Measurements from ENCODE around the gene ZBTB7C.

ZBTB7C gene

GRCh38 chr18:48119204-48119603 is 290.0 kb downstream of the ZBTB7C start:
- H3K36me3 ChIP-seq (ENCODE audit: control insufficient read depth in 1 of 2, insufficient read depth in 2 of 2, low read length in 2 of 2), result no peaks in the 10 kb centered on the region
- no peak overlapping the region for H3K27ac ChIP-seq (ENCODE audit: low read depth, low read length)
- H3K4me1 ChIP-seq (ENCODE audit: control insufficient read depth in 1 of 2, insufficient read depth in 2 of 2, low read length in 2 of 2), result peaks cover 0 to 10% of the 10 kb centered on the region in 2 donors
- no peak overlapping the region for H3K9ac ChIP-seq (ENCODE audit: low read depth in 1 of 2, low read length in 2 of 2)
- no peaks in the 10 kb centered on the region for H3K27me3 ChIP-seq (ENCODE audit: control insufficient read depth in 1 of 2, insufficient read depth in 2 of 2, low read length in 2 of 2)
- no peak overlapping the region for H3K4me3 ChIP-seq (ENCODE audit: low read depth in 1 of 2, low read length in 2 of 2)
- no peaks in the 10 kb centered on the region for H3K9me3 ChIP-seq (ENCODE audit: control insufficient read depth in 1 of 2, low read length in 2 of 2)

- no peak overlapping the region for H3K9ac ChIP-seq (ENCODE audit: low read depth in 1 of 2, low read length in 2 of 2)
- H3K27ac ChIP-seq (ENCODE audit: low read depth, low read length), result no peak overlapping the region
- H3K27me3 ChIP-seq (ENCODE audit: control insufficient read depth in 1 of 2, insufficient read depth in 2 of 2, low read length in 2 of 2), result no peaks in the 10 kb centered on the region
- H3K4me1 ChIP-seq (ENCODE audit: control insufficient read depth in 1 of 2, insufficient read depth in 2 of 2, low read length in 2 of 2), result no peaks in the 10 kb centered on the region
- no peak overlapping the region for H3K4me3 ChIP-seq (ENCODE audit: low read depth in 1 of 2, low read length in 2 of 2)
- no peaks in the 10 kb centered on the region for H3K36me3 ChIP-seq (ENCODE audit: control insufficient read depth in 1 of 2, insufficient read depth in 2 of 2, low read length in 2 of 2)
- H3K9me3 ChIP-seq (ENCODE audit: control insufficient read depth in 1 of 2, low read length in 2 of 2), result no peaks in the 10 kb centered on the region
Observed at GRCh38 chr18:48116873-48117630, 292.1 kb downstream of the ZBTB7C start.

GRCh38 chr18:48116017-48116416 is 293.2 kb downstream of the ZBTB7C start:
- Histone ChIP-seq H3K27me3 (ENCODE audit: control insufficient read depth in 1 of 2, insufficient read depth in 2 of 2, low read length in 2 of 2) (no peaks in the 10 kb centered on the region), H3K36me3 (ENCODE audit: control insufficient read depth in 1 of 2, insufficient read depth in 2 of 2, low read length in 2 of 2) (no peaks in the 10 kb centered on the region), H3K9me3 (ENCODE audit: control insufficient read depth in 1 of 2, low read length in 2 of 2) (no peaks in the 10 kb centered on the region), H3K4me1 (ENCODE audit: control insufficient read depth in 1 of 2, insufficient read depth in 2 of 2, low read length in 2 of 2) (no peaks in the 10 kb centered on the region), H3K27ac (ENCODE audit: low read depth, low read length) (no peak overlapping the region), H3K4me3 (ENCODE audit: low read depth in 1 of 2, low read length in 2 of 2) (no peak overlapping the region), H3K9ac (ENCODE audit: low read depth in 1 of 2, low read length in 2 of 2) (no peak overlapping the region)

- no peaks in the 10 kb centered on the region for H3K27me3 ChIP-seq (ENCODE audit: control insufficient read depth in 1 of 2, insufficient read depth in 2 of 2, low read length in 2 of 2)
- H3K27ac ChIP-seq (ENCODE audit: low read depth, low read length), result no peak overlapping the region
- no peaks in the 10 kb centered on the region for H3K4me1 ChIP-seq (ENCODE audit: control insufficient read depth in 1 of 2, insufficient read depth in 2 of 2, low read length in 2 of 2)
- H3K9ac ChIP-seq (ENCODE audit: low read depth in 1 of 2, low read length in 2 of 2), result no peak overlapping the region
- H3K4me3 ChIP-seq (ENCODE audit: low read depth in 1 of 2, low read length in 2 of 2), result no peak overlapping the region
- no peaks in the 10 kb centered on the region for H3K36me3 ChIP-seq (ENCODE audit: control insufficient read depth in 1 of 2, insufficient read depth in 2 of 2, low read length in 2 of 2)
- H3K9me3 ChIP-seq (ENCODE audit: control insufficient read depth in 1 of 2, low read length in 2 of 2), result no peaks in the 10 kb centered on the region
Observed at GRCh38 chr18:48113691-48114090, 295.5 kb downstream of the ZBTB7C start.

- Histone ChIP-seq H3K4me1 (ENCODE audit: control insufficient read depth in 1 of 2, insufficient read depth in 2 of 2, low read length in 2 of 2) (peaks cover 0 to 6% of the 10 kb centered on the region in 2 donors), H3K36me3 (ENCODE audit: control insufficient read depth in 1 of 2, insufficient read depth in 2 of 2, low read length in 2 of 2) (no peaks in the 10 kb centered on the region), H3K27me3 (ENCODE audit: control insufficient read depth in 1 of 2, insufficient read depth in 2 of 2, low read length in 2 of 2) (peaks cover 0 to 4% of the 10 kb centered on the region in 2 donors), H3K9ac (ENCODE audit: low read depth in 1 of 2, low read length in 2 of 2) (no peak overlapping the region), H3K27ac (ENCODE audit: low read depth, low read length) (no peak overlapping the region), H3K4me3 (ENCODE audit: low read depth in 1 of 2, low read length in 2 of 2) (no peak overlapping the region), H3K9me3 (ENCODE audit: control insufficient read depth in 1 of 2, low read length in 2 of 2) (no peaks in the 10 kb centered on the region)
Observed at GRCh38 chr18:48111587-48111986, 297.6 kb downstream of the ZBTB7C start.

GRCh38 chr18:48110797-48111196 is 298.4 kb downstream of the ZBTB7C start:
- Histone ChIP-seq H3K9ac (ENCODE audit: low read depth in 1 of 2, low read length in 2 of 2) (no peak overlapping the region), H3K36me3 (ENCODE audit: control insufficient read depth in 1 of 2, insufficient read depth in 2 of 2, low read length in 2 of 2) (no peaks in the 10 kb centered on the region), H3K9me3 (ENCODE audit: control insufficient read depth in 1 of 2, low read length in 2 of 2) (no peaks in the 10 kb centered on the region), H3K4me1 (ENCODE audit: control insufficient read depth in 1 of 2, insufficient read depth in 2 of 2, low read length in 2 of 2) (peaks cover 0 to 6% of the 10 kb centered on the region in 2 donors), H3K27ac (ENCODE audit: low read depth, low read length) (no peak overlapping the region), H3K27me3 (ENCODE audit: control insufficient read depth in 1 of 2, insufficient read depth in 2 of 2, low read length in 2 of 2) (peaks cover 0 to 4% of the 10 kb centered on the region in 2 donors), H3K4me3 (ENCODE audit: low read depth in 1 of 2, low read length in 2 of 2) (no peak overlapping the region)

GRCh38 chr18:48109961-48110493 is 299.2 kb downstream of the ZBTB7C start:
- Histone ChIP-seq H3K4me1 (ENCODE audit: control insufficient read depth in 1 of 2, insufficient read depth in 2 of 2, low read length in 2 of 2) (peaks cover 0 to 6% of the 10 kb centered on the region in 2 donors), H3K27ac (ENCODE audit: low read depth, low read length) (no peak overlapping the region), H3K27me3 (ENCODE audit: control insufficient read depth in 1 of 2, insufficient read depth in 2 of 2, low read length in 2 of 2) (peaks cover 0 to 4% of the 10 kb centered on the region in 2 donors), H3K9me3 (ENCODE audit: control insufficient read depth in 1 of 2, low read length in 2 of 2) (no peaks in the 10 kb centered on the region), H3K36me3 (ENCODE audit: control insufficient read depth in 1 of 2, insufficient read depth in 2 of 2, low read length in 2 of 2) (no peaks in the 10 kb centered on the region), H3K4me3 (ENCODE audit: low read depth in 1 of 2, low read length in 2 of 2) (no peak overlapping the region), H3K9ac (ENCODE audit: low read depth in 1 of 2, low read length in 2 of 2) (no peak overlapping the region)

- Histone ChIP-seq H3K9me3 (ENCODE audit: control insufficient read depth in 1 of 2, low read length in 2 of 2) (no peaks in the 10 kb centered on the region), H3K4me3 (ENCODE audit: low read depth in 1 of 2, low read length in 2 of 2) (no peak overlapping the region), H3K4me1 (ENCODE audit: control insufficient read depth in 1 of 2, insufficient read depth in 2 of 2, low read length in 2 of 2) (peaks cover 0 to 6% of the 10 kb centered on the region in 2 donors), H3K9ac (ENCODE audit: low read depth in 1 of 2, low read length in 2 of 2) (no peak overlapping the region), H3K27ac (ENCODE audit: low read depth, low read length) (no peak overlapping the region), H3K36me3 (ENCODE audit: control insufficient read depth in 1 of 2, insufficient read depth in 2 of 2, low read length in 2 of 2) (no peaks in the 10 kb centered on the region), H3K27me3 (ENCODE audit: control insufficient read depth in 1 of 2, insufficient read depth in 2 of 2, low read length in 2 of 2) (peaks cover 0 to 4% of the 10 kb centered on the region in 2 donors)
Observed at GRCh38 chr18:48108136-48108535, 301.0 kb downstream of the ZBTB7C start.

- Histone ChIP-seq H3K4me1 (ENCODE audit: control insufficient read depth in 1 of 2, insufficient read depth in 2 of 2, low read length in 2 of 2) (peaks cover 0 to 6% of the 10 kb centered on the region in 2 donors), H3K4me3 (ENCODE audit: low read depth in 1 of 2, low read length in 2 of 2) (no peak overlapping the region), H3K9me3 (ENCODE audit: control insufficient read depth in 1 of 2, low read length in 2 of 2) (no peaks in the 10 kb centered on the region), H3K27me3 (ENCODE audit: control insufficient read depth in 1 of 2, insufficient read depth in 2 of 2, low read length in 2 of 2) (peaks cover 0 to 4% of the 10 kb centered on the region in 2 donors), H3K9ac (ENCODE audit: low read depth in 1 of 2, low read length in 2 of 2) (no peak overlapping the region), H3K27ac (ENCODE audit: low read depth, low read length) (no peak overlapping the region), H3K36me3 (ENCODE audit: control insufficient read depth in 1 of 2, insufficient read depth in 2 of 2, low read length in 2 of 2) (no peaks in the 10 kb centered on the region)
Observed at GRCh38 chr18:48106976-48107781, 302.0 kb downstream of the ZBTB7C start.

- Histone ChIP-seq H3K27ac (ENCODE audit: low read depth, low read length) (no peak overlapping the region), H3K9ac (ENCODE audit: low read depth in 1 of 2, low read length in 2 of 2) (no peak overlapping the region), H3K36me3 (ENCODE audit: control insufficient read depth in 1 of 2, insufficient read depth in 2 of 2, low read length in 2 of 2) (no peaks in the 10 kb centered on the region)
Observed at GRCh38 chr18:48106498-48106897, 302.7 kb downstream of the ZBTB7C start.

More at GRCh38 chr18:48106498-48106897, 302.7 kb downstream of the ZBTB7C start:
- Histone ChIP-seq H3K27me3 (ENCODE audit: control insufficient read depth in 1 of 2, insufficient read depth in 2 of 2, low read length in 2 of 2) (peaks cover 0 to 4% of the 10 kb centered on the region in 2 donors), H3K9me3 (ENCODE audit: control insufficient read depth in 1 of 2, low read length in 2 of 2) (no peaks in the 10 kb centered on the region), H3K4me1 (ENCODE audit: control insufficient read depth in 1 of 2, insufficient read depth in 2 of 2, low read length in 2 of 2) (peaks cover 0 to 6% of the 10 kb centered on the region in 2 donors), H3K4me3 (ENCODE audit: low read depth in 1 of 2, low read length in 2 of 2) (no peak overlapping the region)

Data from duodenal mucosa (tissue), 2 donors.